Coronary artery (tissue), 2 donors: ENCODE data around the gene AFF2.

Source experiments
- DNase-seq: peaks from one replicate; pipeline ENCODE4 v3.0.0-alpha.2; 2017; ENCODE audit warnings: low spot score
- H3K27ac ChIP-seq, 2 donors: fragments of 200-600 bp; sonication (generic); one replicate each; pipeline ENCODE4 v1.5.1; 2016 to 2019
- H3K4me3 ChIP-seq: fragments of 200-600 bp; sonication (generic); 2 replicates; pipeline ENCODE4 v1.5.1; 2016; ENCODE audit warnings: mild to moderate bottlenecking, moderate library complexity
- TF ChIP-seq, protein P1 (sequence below): fragments of 200-600 bp; sonication (generic); IDR thresholded peaks from one replicate; pipeline ENCODE4 v1.5.1; 2019; ENCODE audit warnings: antibody characterized with exemption

The AFF2 gene

DNA sequence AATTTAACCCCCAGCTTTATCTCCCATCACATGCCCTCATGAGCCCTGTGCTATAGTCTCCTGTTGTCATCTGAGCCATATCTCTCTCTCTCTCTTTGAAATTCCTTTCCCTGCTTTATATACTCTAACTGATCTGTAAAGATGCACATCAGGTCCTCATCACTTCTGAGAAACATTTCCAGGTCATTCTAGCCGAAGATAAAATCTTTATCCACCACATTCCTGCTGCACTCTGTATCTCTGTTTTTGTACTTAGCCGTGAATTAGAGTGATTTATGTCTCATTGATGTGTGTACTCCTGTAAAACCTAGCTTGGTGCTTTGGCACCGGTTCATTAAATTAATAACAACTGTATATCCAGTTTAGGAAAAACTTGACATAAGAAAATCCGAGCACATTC lies 113.2 kb downstream of the AFF2 start:
- TF ChIP-seq, protein P1, sequence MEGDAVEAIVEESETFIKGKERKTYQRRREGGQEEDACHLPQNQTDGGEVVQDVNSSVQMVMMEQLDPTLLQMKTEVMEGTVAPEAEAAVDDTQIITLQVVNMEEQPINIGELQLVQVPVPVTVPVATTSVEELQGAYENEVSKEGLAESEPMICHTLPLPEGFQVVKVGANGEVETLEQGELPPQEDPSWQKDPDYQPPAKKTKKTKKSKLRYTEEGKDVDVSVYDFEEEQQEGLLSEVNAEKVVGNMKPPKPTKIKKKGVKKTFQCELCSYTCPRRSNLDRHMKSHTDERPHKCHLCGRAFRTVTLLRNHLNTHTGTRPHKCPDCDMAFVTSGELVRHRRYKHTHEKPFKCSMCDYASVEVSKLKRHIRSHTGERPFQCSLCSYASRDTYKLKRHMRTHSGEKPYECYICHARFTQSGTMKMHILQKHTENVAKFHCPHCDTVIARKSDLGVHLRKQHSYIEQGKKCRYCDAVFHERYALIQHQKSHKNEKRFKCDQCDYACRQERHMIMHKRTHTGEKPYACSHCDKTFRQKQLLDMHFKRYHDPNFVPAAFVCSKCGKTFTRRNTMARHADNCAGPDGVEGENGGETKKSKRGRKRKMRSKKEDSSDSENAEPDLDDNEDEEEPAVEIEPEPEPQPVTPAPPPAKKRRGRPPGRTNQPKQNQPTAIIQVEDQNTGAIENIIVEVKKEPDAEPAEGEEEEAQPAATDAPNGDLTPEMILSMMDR = no peak
- Histone ChIP-seq H3K4me3 (no peak overlapping the region), H3K27ac (no peak overlapping the region)
- DNase-seq = no peak

GRCh38 chrX:148615491-148615890 lies 115.1 kb downstream of the AFF2 start:
- Histone ChIP-seq H3K27ac (no peak overlapping the region), H3K4me3 (no peak overlapping the region)
- TF ChIP-seq, protein P1 = no peak
- DNase-seq = no peak

- TF ChIP-seq, protein P1 = no peak
- Histone ChIP-seq H3K27ac (no peak overlapping the region), H3K4me3 (no peak overlapping the region)
- DNase-seq = no peak
Observed at GRCh38 chrX:148618470-148619445, 118.3 kb downstream of the AFF2 start.

- Histone ChIP-seq H3K27ac (no peak overlapping the region), H3K4me3 (no peak overlapping the region)
- no peak for DNase-seq
- TF ChIP-seq, protein P1 = no peak
Observed at GRCh38 chrX:148620023-148620422, 119.6 kb downstream of the AFF2 start.

DNA sequence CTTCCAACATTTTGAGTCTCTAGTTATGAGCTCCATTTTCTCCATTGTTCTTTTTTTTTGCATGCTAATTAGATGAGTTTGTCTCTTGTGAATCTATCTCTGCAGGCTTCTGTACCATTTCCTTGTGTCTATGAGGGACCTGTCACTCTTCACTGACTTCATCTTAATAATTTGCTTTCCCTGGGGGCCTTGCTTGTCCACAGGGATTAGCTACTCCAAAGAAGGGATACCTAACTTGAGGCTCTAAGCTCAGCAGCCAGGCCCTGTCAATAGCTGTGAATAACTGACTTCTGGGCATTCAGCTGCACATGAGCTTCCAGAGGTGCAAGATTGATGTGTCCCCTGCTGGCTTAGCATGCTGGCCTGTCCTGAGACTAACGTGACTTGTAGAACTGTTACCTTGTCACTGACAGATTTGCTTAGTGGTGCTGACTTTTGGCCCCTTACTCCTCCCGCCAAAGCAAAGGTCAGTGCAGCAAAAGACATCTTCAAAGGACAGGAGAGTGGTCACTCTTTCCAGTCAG lies 124.6 kb downstream of the AFF2 start:
- no peak for DNase-seq
- Histone ChIP-seq H3K27ac (no peak overlapping the region), H3K4me3 (no peak overlapping the region)
- TF ChIP-seq, protein P1 = no peak

GRCh38 chrX:148628621-148629020 lies 128.2 kb downstream of the AFF2 start:
- TF ChIP-seq, protein P1 = no peak
- DNase-seq = no peak
- Histone ChIP-seq H3K27ac (no peak overlapping the region), H3K4me3 (no peak overlapping the region)

DNA sequence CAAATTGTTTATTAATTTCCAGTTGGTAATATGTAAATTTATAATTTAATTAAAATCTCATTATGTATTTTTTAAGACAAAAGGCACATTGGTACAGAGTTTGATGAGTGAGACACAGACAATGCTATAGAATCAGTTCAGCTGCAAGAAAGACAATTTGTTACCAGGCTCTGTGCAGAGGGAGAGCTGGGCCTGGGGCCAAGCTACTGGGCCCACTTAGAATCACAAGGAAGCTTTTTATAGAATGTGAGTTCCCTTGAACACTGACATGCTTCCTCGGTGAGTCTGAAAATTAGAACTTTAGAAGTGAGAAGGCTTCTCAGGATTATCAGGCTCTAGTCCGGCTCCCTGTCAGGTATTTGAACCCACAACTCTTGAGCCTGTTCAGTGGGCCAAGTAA lies 129.0 kb downstream of the AFF2 start:
- Histone ChIP-seq H3K4me3 (no peak overlapping the region), H3K27ac (no peak overlapping the region)
- TF ChIP-seq, protein P1 = no peak
- DNase-seq = no peak
